Measurements from ENCODE around the gene APRT.

The APRT gene

GRCh38 chr16:88844419-88845036 lies 32.8 kb upstream of the APRT start:
- no peaks in the 10 kb centered on the region for H4K20me1 ChIP-seq (ENCODE audit: insufficient read depth, low read length)
- H3K27ac ChIP-seq (ENCODE audit: low read depth, low read length, poor library complexity, severe bottlenecking) = no peak overlapping the region
- H3K9me3 ChIP-seq (ENCODE audit: low read length) = no peaks in the 10 kb centered on the region
- no peaks in the 10 kb centered on the region for H3K36me3 ChIP-seq (ENCODE audit: insufficient read depth, low read length)
- no peaks in the 10 kb centered on the region for H3K27me3 ChIP-seq (ENCODE audit: insufficient read depth, low read length)
- no peaks in the 10 kb centered on the region for H3K79me2 ChIP-seq (ENCODE audit: insufficient read depth, low read length)
- H3K9ac ChIP-seq (ENCODE audit: low read length) = no peak overlapping the region
- no peaks in the 10 kb centered on the region for H3K9me2 ChIP-seq (ENCODE audit: low read depth, low read length)
- no peak overlapping the region for H3K4me3 ChIP-seq (ENCODE audit: low read depth, low read length, poor library complexity, severe bottlenecking)
- TF ChIP-seq, protein P1, sequence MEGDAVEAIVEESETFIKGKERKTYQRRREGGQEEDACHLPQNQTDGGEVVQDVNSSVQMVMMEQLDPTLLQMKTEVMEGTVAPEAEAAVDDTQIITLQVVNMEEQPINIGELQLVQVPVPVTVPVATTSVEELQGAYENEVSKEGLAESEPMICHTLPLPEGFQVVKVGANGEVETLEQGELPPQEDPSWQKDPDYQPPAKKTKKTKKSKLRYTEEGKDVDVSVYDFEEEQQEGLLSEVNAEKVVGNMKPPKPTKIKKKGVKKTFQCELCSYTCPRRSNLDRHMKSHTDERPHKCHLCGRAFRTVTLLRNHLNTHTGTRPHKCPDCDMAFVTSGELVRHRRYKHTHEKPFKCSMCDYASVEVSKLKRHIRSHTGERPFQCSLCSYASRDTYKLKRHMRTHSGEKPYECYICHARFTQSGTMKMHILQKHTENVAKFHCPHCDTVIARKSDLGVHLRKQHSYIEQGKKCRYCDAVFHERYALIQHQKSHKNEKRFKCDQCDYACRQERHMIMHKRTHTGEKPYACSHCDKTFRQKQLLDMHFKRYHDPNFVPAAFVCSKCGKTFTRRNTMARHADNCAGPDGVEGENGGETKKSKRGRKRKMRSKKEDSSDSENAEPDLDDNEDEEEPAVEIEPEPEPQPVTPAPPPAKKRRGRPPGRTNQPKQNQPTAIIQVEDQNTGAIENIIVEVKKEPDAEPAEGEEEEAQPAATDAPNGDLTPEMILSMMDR (IDR thresholded peaks at IDR 0.05; ENCODE audit: low read length) = no peak; the same call in 1 of the 2 replicates
- no peak for TF ChIP-seq EZH2 (IDR thresholded peaks at IDR 0.05; ENCODE audit: borderline replicate concordance, low read length)
- H3F3A ChIP-seq (ENCODE audit: insufficient read depth, low read length) = no peaks in the 10 kb centered on the region
- H3K4me1 ChIP-seq (ENCODE audit: insufficient read depth, low read length, severe bottlenecking) = no peaks in the 10 kb centered on the region
- H3K4me2 ChIP-seq (ENCODE audit: low read length) = no peak overlapping the region
- no peak overlapping the region for H2AFZ ChIP-seq (ENCODE audit: low read length)

DNA sequence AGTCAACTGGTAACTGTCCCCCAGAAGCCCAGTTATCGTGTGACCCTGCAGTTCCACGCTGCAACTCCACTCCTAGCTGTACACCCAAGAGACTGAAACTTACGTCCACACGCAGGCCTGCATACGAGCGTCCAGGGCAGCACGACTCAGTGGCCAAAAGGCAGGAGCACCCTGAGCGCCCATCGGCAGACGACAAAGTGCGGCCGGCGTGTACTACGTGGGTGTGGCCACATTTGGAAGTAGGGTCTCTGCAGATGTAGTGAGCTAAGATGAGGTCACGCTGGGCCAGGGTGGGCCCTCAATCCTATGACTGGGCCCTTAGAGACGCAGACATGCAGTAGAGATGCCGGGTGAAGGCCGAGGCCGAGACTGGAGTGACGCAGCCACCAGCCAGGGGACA lies 31.5 kb upstream of the APRT start:
- Histone ChIP-seq H3K27ac (ENCODE audit: low read depth, low read length, poor library complexity, severe bottlenecking) (no peak overlapping the region), H3K9ac (ENCODE audit: low read length) (no peak overlapping the region), H3K4me1 (ENCODE audit: insufficient read depth, low read length, severe bottlenecking) (no peaks in the 10 kb centered on the region), H3K27me3 (ENCODE audit: insufficient read depth, low read length) (no peaks in the 10 kb centered on the region), H4K20me1 (ENCODE audit: insufficient read depth, low read length) (no peaks in the 10 kb centered on the region), H3F3A (ENCODE audit: insufficient read depth, low read length) (no peaks in the 10 kb centered on the region), H3K4me2 (ENCODE audit: low read length) (no peak overlapping the region), H2AFZ (ENCODE audit: low read length) (no peak overlapping the region), H3K9me2 (ENCODE audit: low read depth, low read length) (no peaks in the 10 kb centered on the region), H3K36me3 (ENCODE audit: insufficient read depth, low read length) (no peaks in the 10 kb centered on the region), H3K9me3 (ENCODE audit: low read length) (no peaks in the 10 kb centered on the region), H3K4me3 (ENCODE audit: low read depth, low read length, poor library complexity, severe bottlenecking) (no peak overlapping the region), H3K79me2 (ENCODE audit: insufficient read depth, low read length) (no peaks in the 10 kb centered on the region)
- TF ChIP-seq, protein P1 (IDR thresholded peaks at IDR 0.05; ENCODE audit: low read length) = no peak
- no peak for TF ChIP-seq EZH2 (IDR thresholded peaks at IDR 0.05; ENCODE audit: borderline replicate concordance, low read length)

- Histone ChIP-seq H3K9me2 (ENCODE audit: low read depth, low read length) (no peaks in the 10 kb centered on the region), H3K4me2 (ENCODE audit: low read length) (no peak overlapping the region), H3K9me3 (ENCODE audit: low read length) (no peaks in the 10 kb centered on the region), H3K79me2 (ENCODE audit: insufficient read depth, low read length) (no peaks in the 10 kb centered on the region), H3K9ac (ENCODE audit: low read length) (no peak overlapping the region), H3K4me3 (ENCODE audit: low read depth, low read length, poor library complexity, severe bottlenecking) (no peak overlapping the region), H3K27ac (ENCODE audit: low read depth, low read length, poor library complexity, severe bottlenecking) (no peak overlapping the region), H3F3A (ENCODE audit: insufficient read depth, low read length) (no peaks in the 10 kb centered on the region), H3K4me1 (ENCODE audit: insufficient read depth, low read length, severe bottlenecking) (no peaks in the 10 kb centered on the region), H2AFZ (ENCODE audit: low read length) (no peak overlapping the region), H3K27me3 (ENCODE audit: insufficient read depth, low read length) (no peaks in the 10 kb centered on the region), H3K36me3 (ENCODE audit: insufficient read depth, low read length) (no peaks in the 10 kb centered on the region), H4K20me1 (ENCODE audit: insufficient read depth, low read length) (no peaks in the 10 kb centered on the region)
- TF ChIP-seq EZH2 (IDR thresholded peaks at IDR 0.05; ENCODE audit: borderline replicate concordance, low read length) = no peak
- TF ChIP-seq, protein P1 (IDR thresholded peaks at IDR 0.05; ENCODE audit: low read length) = no peak
These were observed 31.1 kb upstream of the APRT start for GRCh38 chr16:88842806-88843205.

Data from OCI-LY1 (cell line).